ENCODE data around the gene BMPER.

- no peak for TF ChIP-seq EZH2 (IDR thresholded peaks at IDR 0.05; ENCODE audit: insufficient read depth, poor library complexity, severe bottlenecking)
- TF ChIP-seq EZH2phosphoT487 (IDR thresholded peaks at IDR 0.05; ENCODE audit: insufficient read depth, low read depth) = no peak
Observed at GRCh38 chr7:33982425-33982786, 77.1 kb downstream of the BMPER start.
